Ecto neural progenitor cell (in vitro differentiated cells): ENCODE measurements around the gene LINC00237.

ENCODE experiments used
- DNase-seq: peaks from one replicate; pipeline ENCODE4 v3.0.0-alpha.2; 2018; ENCODE audit warnings: low spot score

LINC00237 gene

GRCh38 chr20:21047981-21048380, 58.2 kb downstream of the LINC00237 start:
- DNase-seq, result no peak

GRCh38 chr20:21046413-21047070, 59.6 kb downstream of the LINC00237 start:
- DNase-seq, result no peak
